Lower leg skin (tissue), 4 donors: ENCODE data around the gene STAMBPL1. TPM values are rescaled to one million over a fixed set of nuclear protein-coding genes. Genes with fewer than 3 reads are reported as not detected.

Experiments used
- DNase-seq, 2 donors: peaks; one replicate each; pipeline ENCODE4 v3.0.0-alpha.2; 2019; ENCODE audit warnings: low spot score in 2 of 2
- H3K4me3 ChIP-seq: fragments of 200-600 bp; sonication (generic); 2 replicates; pipeline ENCODE4 v1.5.1; 2017; ENCODE audit warnings: mild to moderate bottlenecking, low read depth; ENCODE audit not compliant: poor library complexity, severe bottlenecking
- POLR2A ChIP-seq, 2 donors: fragments of 450-650 bp; IDR thresholded peaks; one replicate each; pipeline ENCODE4 v1.6.1; 2016 to 2017; ENCODE audit warnings: antibody characterized with exemption in 2 of 2, mild to moderate bottlenecking in 1 of 2, moderate library complexity in 1 of 2
- WGBS, 2 donors: methylation state at CpG; one replicate each; pipeline ENCODE4 v1.1.5; 2018; 5-methylcytosine and 5-hydroxymethylcytosine counted together
- intact Hi-C: fragments of 100-400 bp; cut with DNase I; formaldehyde crosslinking; loops from one replicate; pipeline ENCODE4 v1.15.0; 2023; ENCODE audit warnings: low total_unique reads
- total RNA-seq, 4 donors: library from RNA; depleted of rRNA; stranded (reverse); fragments of >200 nt; gene quantifications; one replicate each; pipeline ENCODE4 v1.1.0, GENCODE V29; 2016
- TF ChIP-seq, protein P1 (sequence below), 3 donors: fragments of 450-650 bp; IDR thresholded peaks; one replicate each; pipeline ENCODE4 v1.5.1; 2016; ENCODE audit warnings: antibody characterized with exemption in 3 of 3, mild to moderate bottlenecking in 3 of 3, moderate library complexity in 2 of 3

STAMBPL1 gene
- total RNA-seq, result 10 to 100 TPM in 2 of 4 donors, 1 to 10 TPM in 2; 6.9 to 16.2 (median 10.9) TPM

DNA sequence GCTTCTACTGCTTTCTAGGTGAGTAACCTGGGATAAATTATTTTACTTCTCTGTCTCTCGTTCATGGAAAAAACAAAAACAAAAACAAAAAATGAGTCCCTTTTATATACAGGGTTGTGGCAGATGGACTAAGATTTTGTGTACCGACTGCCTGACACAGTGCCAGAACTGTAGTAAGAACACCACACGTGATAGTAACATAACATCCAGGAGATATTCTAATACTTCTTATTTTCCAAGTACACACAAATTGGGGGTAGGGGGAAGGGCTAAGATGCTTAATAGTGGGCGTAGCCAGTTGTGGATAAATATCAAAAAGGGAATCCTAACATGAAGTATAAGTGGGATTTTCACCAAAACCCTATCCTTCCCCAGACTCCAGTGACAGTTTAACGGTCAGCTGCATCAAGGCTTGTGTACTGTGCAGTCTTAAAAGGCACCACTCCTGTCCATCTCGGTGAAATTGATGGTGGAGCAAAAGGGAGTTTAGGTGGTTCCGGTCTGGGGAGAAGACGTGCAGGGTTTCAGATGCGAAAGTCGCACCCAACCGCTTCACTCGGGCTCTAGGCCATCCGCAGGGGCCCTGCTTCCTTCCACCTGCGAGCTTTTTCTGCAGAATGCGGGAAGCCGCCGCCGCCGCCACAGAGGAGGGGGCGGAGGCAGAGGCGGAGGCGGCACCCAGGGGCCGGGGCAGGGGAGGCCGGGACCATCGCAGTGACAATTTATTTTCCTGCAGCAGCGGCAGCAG lies at the start of gene STAMBPL1:
Gene STAMBPL1, plus strand, starts transcription at position 712 of the 748 bp plus-strand sequence. CDS start 21,464 bp downstream, outside the sequence.
- peak within 1 kb of the TSS; percentile 75 for H3K4me3 ChIP-seq
- WGBS, 2 donors, result 3 to 4% methylated on average over 22 to 26 of the region's 26 CpGs
- peak in 1 of 2 donors; percentile 92 for DNase-seq
- TF ChIP-seq, protein P1, sequence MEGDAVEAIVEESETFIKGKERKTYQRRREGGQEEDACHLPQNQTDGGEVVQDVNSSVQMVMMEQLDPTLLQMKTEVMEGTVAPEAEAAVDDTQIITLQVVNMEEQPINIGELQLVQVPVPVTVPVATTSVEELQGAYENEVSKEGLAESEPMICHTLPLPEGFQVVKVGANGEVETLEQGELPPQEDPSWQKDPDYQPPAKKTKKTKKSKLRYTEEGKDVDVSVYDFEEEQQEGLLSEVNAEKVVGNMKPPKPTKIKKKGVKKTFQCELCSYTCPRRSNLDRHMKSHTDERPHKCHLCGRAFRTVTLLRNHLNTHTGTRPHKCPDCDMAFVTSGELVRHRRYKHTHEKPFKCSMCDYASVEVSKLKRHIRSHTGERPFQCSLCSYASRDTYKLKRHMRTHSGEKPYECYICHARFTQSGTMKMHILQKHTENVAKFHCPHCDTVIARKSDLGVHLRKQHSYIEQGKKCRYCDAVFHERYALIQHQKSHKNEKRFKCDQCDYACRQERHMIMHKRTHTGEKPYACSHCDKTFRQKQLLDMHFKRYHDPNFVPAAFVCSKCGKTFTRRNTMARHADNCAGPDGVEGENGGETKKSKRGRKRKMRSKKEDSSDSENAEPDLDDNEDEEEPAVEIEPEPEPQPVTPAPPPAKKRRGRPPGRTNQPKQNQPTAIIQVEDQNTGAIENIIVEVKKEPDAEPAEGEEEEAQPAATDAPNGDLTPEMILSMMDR (IDR thresholded peaks at IDR 0.05), result no peak
- TF ChIP-seq POLR2A (IDR thresholded peaks at IDR 0.05), result no peak
- intact Hi-C loops, result no loop called here

DNA sequence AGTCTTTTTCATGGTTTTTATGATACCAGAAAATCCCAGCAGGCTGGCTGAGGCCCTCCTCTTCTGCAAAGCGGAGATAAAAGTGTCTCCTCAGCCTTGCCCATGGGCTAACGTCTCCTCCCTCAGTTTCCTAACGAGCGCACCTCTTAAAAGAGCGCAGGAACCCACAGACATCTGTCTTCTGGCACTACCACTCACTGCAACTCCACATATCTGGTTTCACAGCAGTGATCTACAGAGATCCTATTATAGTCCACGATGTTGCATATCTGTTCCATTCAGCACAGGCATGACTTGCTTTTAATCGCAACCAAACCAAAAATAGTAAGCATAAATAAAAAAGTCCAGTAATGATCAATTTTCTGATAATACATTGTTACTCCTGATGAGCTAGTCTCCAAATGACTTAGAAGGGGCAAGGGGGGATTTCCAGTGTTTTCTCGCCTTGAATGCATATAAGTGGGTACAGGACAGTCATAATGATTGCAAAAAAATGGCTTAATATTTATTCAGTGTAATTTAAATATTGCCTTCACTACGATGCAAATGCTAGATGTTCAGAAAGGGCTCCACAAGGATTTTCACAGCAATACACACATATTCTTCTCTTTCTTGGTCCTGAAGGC lies 49.3 kb upstream of the STAMBPL1 start:
- 88 to 89% methylated on average over 9 of the region's 9 CpGs for WGBS, 2 donors
- DNase-seq, result no peak
- intact Hi-C loops, result no loop called here
- no peak overlapping the region for H3K4me3 ChIP-seq
- TF ChIP-seq, protein P1 (IDR thresholded peaks at IDR 0.05), result no peak
- no peak for TF ChIP-seq POLR2A (IDR thresholded peaks at IDR 0.05)

DNA sequence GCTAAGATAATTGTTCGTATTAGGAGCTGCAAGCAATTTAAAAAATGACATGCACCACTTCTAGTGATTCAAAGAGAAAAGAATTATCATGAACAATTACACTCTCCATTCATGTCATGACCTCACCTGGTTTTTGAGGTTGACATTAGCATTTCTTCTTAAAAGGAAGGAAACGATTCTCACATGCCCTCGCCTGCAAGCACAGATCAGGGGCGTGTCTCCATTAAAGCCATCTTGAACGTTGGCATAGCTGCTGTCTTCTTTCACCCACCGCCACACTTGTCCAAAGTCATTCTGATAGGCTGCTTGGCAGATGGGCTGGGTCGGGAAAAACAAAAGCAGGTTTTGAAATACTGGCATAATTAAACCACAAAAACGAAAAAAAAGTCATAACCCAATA lies 48.3 kb upstream of the STAMBPL1 start:
- no peak for TF ChIP-seq POLR2A (IDR thresholded peaks at IDR 0.05)
- TF ChIP-seq, protein P1 (IDR thresholded peaks at IDR 0.05), result no peak
- WGBS, 2 donors, result 51 to 52% methylated on average over 8 of the region's 8 CpGs
- no peak for DNase-seq
- intact Hi-C loops, result no loop called here
- no peak overlapping the region for H3K4me3 ChIP-seq

DNA sequence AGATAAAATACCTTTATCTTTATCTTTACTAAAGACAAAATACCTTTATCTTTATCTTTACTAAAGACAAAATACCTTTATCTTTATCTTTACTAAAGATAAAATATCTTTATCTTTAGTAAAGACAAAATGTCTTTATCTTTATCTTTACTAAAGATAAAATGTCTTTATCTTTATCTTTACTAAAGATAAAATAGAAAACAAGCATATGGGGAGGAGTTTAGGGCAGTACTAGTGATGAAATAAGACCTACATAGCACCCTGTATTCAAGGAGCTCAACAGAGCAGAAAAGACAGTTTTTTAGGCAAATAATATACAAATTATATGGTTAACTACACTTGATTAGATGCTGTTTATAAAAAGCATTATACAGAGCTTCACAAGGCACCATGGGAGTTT lies 47.7 kb upstream of the STAMBPL1 start:
- TF ChIP-seq, protein P1 (IDR thresholded peaks at IDR 0.05), result no peak
- no peak for TF ChIP-seq POLR2A (IDR thresholded peaks at IDR 0.05)
- no peak overlapping the region for H3K4me3 ChIP-seq
- intact Hi-C loops, result no loop called here
- DNase-seq, result no peak

DNA sequence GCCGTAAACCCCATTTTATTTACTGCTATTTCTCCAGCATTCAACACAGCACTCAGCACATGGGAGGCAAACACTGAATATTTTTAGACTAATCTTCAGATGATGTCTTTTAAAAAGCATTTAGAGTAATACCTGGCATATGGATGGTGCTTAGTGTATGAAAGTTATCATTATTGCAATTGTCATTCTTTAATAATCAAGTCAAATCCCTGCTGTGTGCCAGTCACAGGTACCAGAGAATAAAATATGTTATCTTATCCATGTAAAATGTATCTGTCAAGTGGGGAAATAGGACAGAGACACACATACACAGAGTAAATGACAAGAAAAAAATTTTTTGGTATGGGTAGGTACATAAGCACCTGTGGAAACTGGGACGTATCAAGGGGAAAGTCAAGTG lies 46.9 kb upstream of the STAMBPL1 start:
- WGBS, 2 donors, result 85 to 94% methylated on average over 2 of the region's 2 CpGs
- intact Hi-C loops, result no loop called here
- no peak overlapping the region for H3K4me3 ChIP-seq
- DNase-seq, result no peak
- TF ChIP-seq POLR2A (IDR thresholded peaks at IDR 0.05), result no peak
- TF ChIP-seq, protein P1 (IDR thresholded peaks at IDR 0.05), result no peak
